Fibroblast of peridontal ligament (primary cell): Measurements from ENCODE around the gene DCXR.
A peak's percentile ranks its signal among the peaks of the same experiment; 100 is the strongest.

ENCODE experiments used
- DNase-seq: peaks from one replicate; pipeline ENCODE4 v3.0.0-alpha.2; 2010; ENCODE audit errors: extremely low read depth

Gene DCXR

GRCh38 chr17:82072827-82073226, 35.3 kb upstream of the DCXR start:
- DNase-seq: no peak

- no peak for DNase-seq
These were observed 33.1 kb upstream of the DCXR start for GRCh38 chr17:82070611-82071010.

GRCh38 chr17:82065638-82066303, 28.3 kb upstream of the DCXR start, which contains the start of gene DUS1L:
TSS of gene DUS1L (minus strand) at chr17:82065804. CDS start at chr17:82065059, 745 bp downstream.
- DNase-seq: peak; percentile 40

GRCh38 chr17:82065193-82065637, 27.7 kb upstream of the DCXR start:
- no peak for DNase-seq

GRCh38 chr17:82064433-82065192, 27.1 kb upstream of the DCXR start:
- DNase-seq: no peak

GRCh38 chr17:82063424-82064415, 26.2 kb upstream of the DCXR start:
- DNase-seq: no peak

- DNase-seq: no peak
These were observed 25.5 kb upstream of the DCXR start for GRCh38 chr17:82062984-82063368.

GRCh38 chr17:82062076-82062983, 24.8 kb upstream of the DCXR start:
- no peak for DNase-seq

GRCh38 chr17:82061047-82061925, 23.8 kb upstream of the DCXR start:
- DNase-seq: no peak

GRCh38 chr17:82060614-82061013, 23.1 kb upstream of the DCXR start:
- no peak for DNase-seq

GRCh38 chr17:82060001-82060380, 22.5 kb upstream of the DCXR start:
- no peak for DNase-seq

- DNase-seq: no peak
These were observed 21.9 kb upstream of the DCXR start for GRCh38 chr17:82059272-82060000.

GRCh38 chr17:82058855-82059249, 21.4 kb upstream of the DCXR start:
- DNase-seq: no peak

GRCh38 chr17:82058230-82058854, 20.8 kb upstream of the DCXR start:
- DNase-seq: no peak

GRCh38 chr17:82056729-82057621, 19.5 kb upstream of the DCXR start:
- no peak for DNase-seq

GRCh38 chr17:82055965-82056728, 18.6 kb upstream of the DCXR start:
- no peak for DNase-seq
